Measurements from ENCODE around the gene NBR1. TPM values are rescaled to one million over a fixed set of nuclear protein-coding genes. Genes with fewer than 3 reads are reported as not detected.

Gene NBR1
- total and polyA plus RNA-seq, 2 of the 4 experiments (the other 2 are of a cell fraction), result 52.4 to 132 TPM

- H4K5ac ChIP-seq (ENCODE audit: low read depth, low read length), result no peak overlapping the region
- 100% methylated on average over 1 of the region's 4 CpGs; no CpG with 5 or more reads in 1 of the 2 experiments for WGBS, 2 experiments (ENCODE audit: extremely low coverage in 2 of 2, insufficient read length in 1 of 2)
- H3K9ac ChIP-seq (ENCODE audit: low read depth, low read length), result no peak overlapping the region
- DNase-seq (no peak), ATAC-seq (ENCODE audit: low read depth) (no peak)
- H3K9me3 ChIP-seq (ENCODE audit: control insufficient read depth, insufficient read depth, low read length), result no peaks in the 10 kb centered on the region
- H2BK120ac ChIP-seq (ENCODE audit: low read depth, low read length), result no peak overlapping the region
- no peak overlapping the region for H3K23ac ChIP-seq (ENCODE audit: low read depth, low read length)
- no peak overlapping the region for H3K4me3 ChIP-seq (ENCODE audit: insufficient read depth, low read depth, low read length)
- H4K91ac ChIP-seq (ENCODE audit: insufficient read depth, low read depth, low read length), result no peak overlapping the region
- H4K8ac ChIP-seq (ENCODE audit: low read depth in 2 of 2, low read length in 2 of 2), result no peak overlapping the region
- TF ChIP-seq SMC3 (IDR thresholded peaks at IDR 0.05; ENCODE audit: low read depth, low read length) (no peak), MAZ (IDR thresholded peaks at IDR 0.05; ENCODE audit: borderline replicate concordance, low read depth, low read length) (no peak), NFE2L2 (IDR thresholded peaks at IDR 0.05; ENCODE audit: low read depth, low read length) (no peak), RCOR1 (IDR thresholded peaks at IDR 0.05; ENCODE audit: insufficient replicate concordance, low read length) (no peak), RAD21 (IDR thresholded peaks at IDR 0.05; ENCODE audit: low read length) (no peak), MXI1 (IDR thresholded peaks at IDR 0.05; ENCODE audit: borderline replicate concordance, low read depth, low read length) (no peak), CEBPB (IDR thresholded peaks at IDR 0.05; ENCODE audit: low read depth, low read length) (no peak), CTCF (conservative IDR thresholded peaks at IDR 0.05; ENCODE audit: low read depth, low read length) (no peak), RFX5 (IDR thresholded peaks at IDR 0.05; ENCODE audit: low read depth, low read length) (no peak)
- H3K4me2 ChIP-seq (ENCODE audit: low read depth, low read length), result no peak overlapping the region
- ChIA-PET POLR2A (ENCODE audit: unreplicated experiment) (no interaction called here), CTCF (no interaction called here)
- H3K56ac ChIP-seq (ENCODE audit: extremely low read depth, insufficient read depth, low read length), result no peak overlapping the region
- H2AFZ ChIP-seq (replicated peaks; ENCODE audit: low read length, poor library complexity), result no peak overlapping the region
- in situ Hi-C loops (cut with MboI; ENCODE audit: low sequenced_read_pairs), result loop anchor here (25.0 kb wide), 1 partner anchor 96 kb away; no protein-coding TSS in a partner anchor
- no peak overlapping the region for H3K18ac ChIP-seq (ENCODE audit: low read depth, low read length)
- H4K20me1 ChIP-seq (ENCODE audit: insufficient read depth, low read length), result no peaks in the 10 kb centered on the region
- no peak overlapping the region for H2BK5ac ChIP-seq (ENCODE audit: low read depth, low read length, poor library complexity, severe bottlenecking)
- no peak overlapping the region for H2BK20ac ChIP-seq (ENCODE audit: low read depth, low read length)
- dilution Hi-C loops (cut with HindIII; ENCODE audit: low sequenced_read_pairs, unreplicated experiment), result no loop called here
- H3K27me3 ChIP-seq (ENCODE audit: control insufficient read depth, insufficient read depth, low read length), result no peaks in the 10 kb centered on the region
- no peak overlapping the region for H3K4ac ChIP-seq (ENCODE audit: low read depth, low read length)
- H3K9me1 ChIP-seq (ENCODE audit: insufficient read depth, low read length), result peaks cover 26% of the 10 kb centered on the region
- intact Hi-C loops (cut with micrococcal nuclease), result loop anchor here (10.0 kb wide), 1 partner anchor 298 kb away; no protein-coding TSS in a partner anchor
- H2AK5ac ChIP-seq (ENCODE audit: low read depth, low read length), result no peak overlapping the region
- H2BK15ac ChIP-seq (ENCODE audit: low read depth, low read length), result no peak overlapping the region
- no TSS peak for BruUV-seq (replicated peaks)
- no peak overlapping the region for H3K14ac ChIP-seq (replicated peaks; ENCODE audit: low read depth, low read length)
- H2AK9ac ChIP-seq (replicated peaks; ENCODE audit: low read depth, low read length, poor library complexity), result no peak overlapping the region
- no peak overlapping the region for H3K27ac ChIP-seq (ENCODE audit: insufficient read depth, low read length)
- H3K4me1 ChIP-seq (ENCODE audit: control insufficient read depth, insufficient read depth, low read length), result peaks cover 13% of the 10 kb centered on the region
- peaks cover 37% of the 10 kb centered on the region for H3K36me3 ChIP-seq (ENCODE audit: control insufficient read depth, insufficient read depth, low read length)
- peaks cover 18 to 43% of the 10 kb centered on the region in 2 experiments for H3K79me1 ChIP-seq (ENCODE audit: low read depth in 1 of 2, low read length in 2 of 2)
Observed at GRCh38 chr17:43216369-43216761, 45.4 kb downstream of the NBR1 start.
